Measurements from ENCODE around the gene PRAC2.

The PRAC2 gene

GRCh38 chr17:48734333-48735061 is 11.5 kb downstream of the PRAC2 start:
- DNase-seq (ENCODE audit: low read depth in 2 of 2), result no peak

GRCh38 chr17:48735062-48735351 is 12.0 kb downstream of the PRAC2 start:
- DNase-seq (ENCODE audit: low read depth in 2 of 2), result no peak

- no peak for DNase-seq (ENCODE audit: low read depth in 2 of 2)
Observed at GRCh38 chr17:48737330-48738043, 14.5 kb downstream of the PRAC2 start.

GRCh38 chr17:48738424-48738802 is 15.4 kb downstream of the PRAC2 start:
- no peak for DNase-seq (ENCODE audit: low read depth in 2 of 2)

- no peak for DNase-seq (ENCODE audit: low read depth in 2 of 2)
Observed at GRCh38 chr17:48738803-48739526, 16.0 kb downstream of the PRAC2 start.

GRCh38 chr17:48740537-48740936 is 17.6 kb downstream of the PRAC2 start:
- DNase-seq (ENCODE audit: low read depth in 2 of 2), result no peak

GRCh38 chr17:48745381-48746275 is 22.6 kb downstream of the PRAC2 start:
- no peak for DNase-seq (ENCODE audit: low read depth in 2 of 2)

GRCh38 chr17:48746916-48747444 is 24.0 kb downstream of the PRAC2 start:
- no peak for DNase-seq (ENCODE audit: low read depth in 2 of 2)

GRCh38 chr17:48747445-48748363 is 24.7 kb downstream of the PRAC2 start:
- DNase-seq (ENCODE audit: low read depth in 2 of 2), result no peak

- DNase-seq (ENCODE audit: low read depth in 2 of 2), result no peak
Observed at GRCh38 chr17:48748718-48749566, 26.0 kb downstream of the PRAC2 start.

GRCh38 chr17:48749621-48750553 is 26.9 kb downstream of the PRAC2 start:
- DNase-seq (ENCODE audit: low read depth in 2 of 2), result no peak

- DNase-seq (ENCODE audit: low read depth in 2 of 2), result no peak
Observed at GRCh38 chr17:48751172-48751571, 28.2 kb downstream of the PRAC2 start.

GRCh38 chr17:48751733-48752398 is 28.9 kb downstream of the PRAC2 start:
- no peak for DNase-seq (ENCODE audit: low read depth in 2 of 2)

GRCh38 chr17:48752399-48753288 is 29.7 kb downstream of the PRAC2 start:
- DNase-seq (ENCODE audit: low read depth in 2 of 2), result no peak

- DNase-seq (ENCODE audit: low read depth in 2 of 2), result no peak
Observed at GRCh38 chr17:48753794-48754499, 31.0 kb downstream of the PRAC2 start.

Data from stimulated activated CD8-positive, alpha-beta memory T cell treated with anti-CD3 and anti-CD28 coated beads, Interleukin-7, amount 100 ng/mL, for 4 hours (primary cell).